OCI-M1 (cell line): ENCODE results near the gene MREG.

Experiments used
- DNase-seq: peaks from one replicate; lab custom pipeline; 2025; lab: John Stamatoyannopoulos, UW

The MREG gene

GRCh38 chr2:215918901-215919599 is 94.3 kb downstream of the MREG start:
- DNase-seq: no peak

GRCh38 chr2:215917953-215918620 is 95.3 kb downstream of the MREG start:
- peak; percentile 30 for DNase-seq

GRCh38 chr2:215915441-215915840 is 97.9 kb downstream of the MREG start:
- no peak for DNase-seq

GRCh38 chr2:215914777-215915165 is 98.6 kb downstream of the MREG start:
- DNase-seq: no peak

GRCh38 chr2:215914054-215914776 is 99.1 kb downstream of the MREG start:
- no peak for DNase-seq

- no peak for DNase-seq
Observed at GRCh38 chr2:215912299-215912842, 101.0 kb downstream of the MREG start.

- no peak for DNase-seq
Observed at GRCh38 chr2:215911301-215912085, 101.9 kb downstream of the MREG start.

- no peak for DNase-seq
Observed at GRCh38 chr2:215910180-215910579, 103.2 kb downstream of the MREG start.

GRCh38 chr2:215907147-215907546 is 106.2 kb downstream of the MREG start:
- no peak for DNase-seq

GRCh38 chr2:215906458-215906857 is 106.9 kb downstream of the MREG start:
- DNase-seq: no peak

GRCh38 chr2:215905691-215906090 is 107.7 kb downstream of the MREG start:
- no peak for DNase-seq

GRCh38 chr2:215904101-215904500 is 109.2 kb downstream of the MREG start:
- no peak for DNase-seq

GRCh38 chr2:215903203-215903602 is 110.1 kb downstream of the MREG start:
- no peak for DNase-seq

- no peak for DNase-seq
Observed at GRCh38 chr2:215901796-215902195, 111.6 kb downstream of the MREG start.

- DNase-seq: no peak
Observed at GRCh38 chr2:215900843-215901242, 112.5 kb downstream of the MREG start.

GRCh38 chr2:215900203-215900611 is 113.1 kb downstream of the MREG start:
- no peak for DNase-seq

GRCh38 chr2:215899141-215900074 is 113.9 kb downstream of the MREG start:
- DNase-seq: no peak

GRCh38 chr2:215898363-215898762 is 115.0 kb downstream of the MREG start:
- DNase-seq: no peak

GRCh38 chr2:215896921-215897320 is 116.4 kb downstream of the MREG start:
- DNase-seq: no peak

GRCh38 chr2:215895330-215895729 is 118.0 kb downstream of the MREG start:
- no peak for DNase-seq
